Activated naive CD8-positive, alpha-beta T cell treated with anti-CD3 and anti-CD28 coated beads, Interleukin-2, amount 50 U/mL, for 24 hours (primary cell): Measurements from ENCODE around the gene BIVM.

Experiments
- ATAC-seq: fragments of 150-1000 bp; cut with Tn5 transposase; one replicate; pipeline ENCODE4 v1.10.0; 2021
- DNase-seq: peaks from one replicate; pipeline ENCODE4 v3.0.0; 2021
- H3K27ac Mint-ChIP-seq: one replicate; pipeline ENCODE4 v1.8.0; 2021; ENCODE audit warnings: mild to moderate bottlenecking, mixed read lengths
- H3K27me3 Mint-ChIP-seq: one replicate; pipeline ENCODE4 v1.8.0; 2021; ENCODE audit warnings: mixed read lengths
- H3K36me3 Mint-ChIP-seq: one replicate; pipeline ENCODE4 v1.8.0; 2021; ENCODE audit warnings: low read depth, mixed read lengths
- H3K4me1 Mint-ChIP-seq: one replicate; pipeline ENCODE4 v1.8.0; 2021; ENCODE audit warnings: mixed read lengths
- H3K4me3 Mint-ChIP-seq: one replicate; pipeline ENCODE4 v1.8.0; 2021; ENCODE audit warnings: mild to moderate bottlenecking, moderate library complexity, mixed read lengths
- H3K9me3 Mint-ChIP-seq: one replicate; pipeline ENCODE4 v1.8.0; 2021; ENCODE audit warnings: mixed read lengths

BIVM gene

DNA sequence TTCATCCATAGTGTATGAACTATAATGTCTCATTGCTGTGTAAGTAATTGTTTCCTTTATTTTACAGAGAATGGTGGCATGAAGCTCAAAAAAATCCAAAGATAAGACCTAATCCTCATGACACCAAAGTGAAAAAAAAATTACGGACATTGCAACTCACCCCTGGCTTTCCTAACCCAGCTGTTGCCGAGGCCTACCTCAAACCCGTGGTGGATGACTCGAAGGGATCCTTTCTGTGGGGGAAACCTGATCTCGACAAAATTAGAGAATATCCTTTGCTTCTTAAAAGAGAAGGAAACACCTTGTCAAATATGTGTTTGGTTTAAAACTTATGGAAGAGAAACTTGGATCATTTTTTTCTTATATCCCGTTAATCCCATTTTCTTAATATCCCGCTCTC lies 73.2 kb downstream of the BIVM start:
- ATAC-seq (no peak), DNase-seq (no peak)
- no peak overlapping the region for H3K4me3 Mint-ChIP-seq
- peak overlapping the region; percentile 58 for H3K27ac Mint-ChIP-seq
- H3K27me3 Mint-ChIP-seq = no peaks in the 10 kb centered on the region
- H3K4me1 Mint-ChIP-seq = peaks cover 33% of the 10 kb centered on the region
- peaks cover 57% of the 10 kb centered on the region for H3K36me3 Mint-ChIP-seq
- H3K9me3 Mint-ChIP-seq = no peaks in the 10 kb centered on the region

DNA sequence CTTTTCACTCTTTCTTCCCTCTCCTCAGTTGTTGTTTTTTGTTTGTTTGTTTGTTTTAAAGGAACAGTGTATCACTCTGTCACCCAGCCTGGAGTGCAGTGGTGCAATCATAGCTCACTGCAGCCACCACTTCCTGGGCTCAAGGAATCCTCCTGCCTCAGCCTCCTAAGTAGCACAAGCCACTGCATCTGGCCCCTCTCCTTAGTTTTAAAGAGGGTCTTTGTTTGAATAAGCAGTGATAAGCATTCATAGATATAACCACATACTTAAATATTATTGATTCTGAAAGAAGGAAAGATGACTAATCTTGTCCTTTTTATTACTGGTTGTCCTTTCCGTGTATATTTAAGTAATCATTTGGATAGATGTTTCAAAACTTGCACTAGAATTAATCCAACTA lies 73.6 kb downstream of the BIVM start:
- ATAC-seq = peak; percentile 29
- H3K4me3 Mint-ChIP-seq = no peak overlapping the region
- H3K9me3 Mint-ChIP-seq = no peaks in the 10 kb centered on the region
- H3K27me3 Mint-ChIP-seq = no peaks in the 10 kb centered on the region
- H3K4me1 Mint-ChIP-seq = peaks cover 33% of the 10 kb centered on the region
- peak overlapping the region; percentile 59 for H3K27ac Mint-ChIP-seq
- DNase-seq = no peak
- H3K36me3 Mint-ChIP-seq = peaks cover 54% of the 10 kb centered on the region

DNA sequence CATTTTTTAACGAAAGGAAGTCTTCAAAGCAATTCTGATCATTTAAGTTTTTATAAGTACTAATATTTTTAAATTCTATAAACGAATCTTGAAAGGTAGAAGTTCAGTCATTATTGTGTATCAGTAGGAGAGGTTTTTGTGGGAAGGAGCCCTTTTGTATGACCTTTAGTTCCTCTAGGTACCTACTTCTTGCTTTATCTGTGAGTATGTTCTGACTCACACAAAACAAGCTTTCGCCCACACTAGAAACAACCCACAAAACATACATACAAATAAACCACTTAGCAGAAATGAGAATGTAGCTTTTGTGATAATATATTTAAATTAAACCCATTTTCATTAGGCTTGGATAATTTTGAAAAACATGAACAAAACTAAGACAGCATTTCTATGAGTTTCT lies 74.7 kb downstream of the BIVM start:
- Mint-ChIP-seq H3K4me3 (no peak overlapping the region), H3K27ac (no peak overlapping the region), H3K9me3 (no peaks in the 10 kb centered on the region), H3K27me3 (no peaks in the 10 kb centered on the region), H3K36me3 (peaks cover 50% of the 10 kb centered on the region), H3K4me1 (peaks cover 33% of the 10 kb centered on the region)
- ATAC-seq = peak; percentile 82
- DNase-seq = no peak

DNA sequence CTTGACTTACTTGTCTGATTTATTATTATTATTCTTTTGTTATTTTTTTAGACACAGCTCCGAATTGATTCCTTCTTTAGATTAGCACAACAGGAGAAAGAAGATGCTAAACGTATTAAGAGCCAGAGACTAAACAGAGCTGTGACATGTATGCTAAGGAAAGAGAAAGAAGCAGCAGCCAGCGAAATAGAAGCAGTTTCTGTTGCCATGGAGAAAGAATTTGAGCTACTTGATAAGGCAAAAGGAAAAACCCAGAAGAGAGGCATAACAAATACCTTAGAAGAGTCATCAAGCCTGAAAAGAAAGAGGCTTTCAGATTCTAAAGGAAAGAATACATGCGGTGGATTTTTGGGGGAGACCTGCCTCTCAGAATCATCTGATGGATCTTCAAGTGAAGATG lies 76.3 kb downstream of the BIVM start:
- Mint-ChIP-seq H3K4me1 (peaks cover 27% of the 10 kb centered on the region), H3K36me3 (peaks cover 40% of the 10 kb centered on the region), H3K4me3 (no peak overlapping the region), H3K27ac (no peak overlapping the region), H3K27me3 (no peaks in the 10 kb centered on the region), H3K9me3 (no peaks in the 10 kb centered on the region)
- DNase-seq (no peak), ATAC-seq (no peak)

DNA sequence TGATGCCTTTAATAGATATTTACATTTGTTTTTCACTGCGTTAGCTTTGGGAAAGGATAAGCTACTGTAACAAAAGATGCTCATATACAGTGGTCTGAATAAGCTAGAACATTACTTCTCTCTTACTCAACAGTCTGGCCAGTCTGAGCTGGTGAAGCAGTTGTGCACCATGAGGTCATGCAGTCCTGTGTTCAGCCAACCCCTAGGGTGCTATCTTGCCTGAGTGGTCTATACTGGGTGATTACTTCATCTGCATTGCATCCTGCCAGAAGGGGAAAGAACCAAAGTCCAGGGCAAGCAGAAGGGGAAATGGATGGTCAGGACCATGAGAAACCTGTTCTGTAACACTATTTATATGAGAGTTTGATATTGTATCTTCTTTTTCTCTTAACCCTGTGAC lies 78.4 kb downstream of the BIVM start:
- Mint-ChIP-seq H3K9me3 (no peaks in the 10 kb centered on the region), H3K27me3 (no peaks in the 10 kb centered on the region), H3K4me3 (no peak overlapping the region), H3K4me1 (peaks cover 16% of the 10 kb centered on the region), H3K36me3 (peaks cover 32% of the 10 kb centered on the region), H3K27ac (no peak overlapping the region)
- DNase-seq (no peak), ATAC-seq (no peak)

- DNase-seq (no peak), ATAC-seq (no peak)
- Mint-ChIP-seq H3K4me1 (peaks cover 5% of the 10 kb centered on the region), H3K9me3 (no peaks in the 10 kb centered on the region), H3K36me3 (peaks cover 22% of the 10 kb centered on the region), H3K4me3 (no peak overlapping the region), H3K27me3 (no peaks in the 10 kb centered on the region), H3K27ac (no peak overlapping the region)
Measured at GRCh38 chr13:102878481-102878880, 79.6 kb downstream of the BIVM start.

GRCh38 chr13:102879793-102880499 lies 81.0 kb downstream of the BIVM start:
- Mint-ChIP-seq H3K9me3 (no peaks in the 10 kb centered on the region), H3K27me3 (no peaks in the 10 kb centered on the region), H3K4me1 (no peaks in the 10 kb centered on the region), H3K36me3 (peaks cover 16% of the 10 kb centered on the region), H3K4me3 (no peak overlapping the region), H3K27ac (peak overlapping the region; percentile 17)
- ATAC-seq = no peak
- no peak for DNase-seq

DNA sequence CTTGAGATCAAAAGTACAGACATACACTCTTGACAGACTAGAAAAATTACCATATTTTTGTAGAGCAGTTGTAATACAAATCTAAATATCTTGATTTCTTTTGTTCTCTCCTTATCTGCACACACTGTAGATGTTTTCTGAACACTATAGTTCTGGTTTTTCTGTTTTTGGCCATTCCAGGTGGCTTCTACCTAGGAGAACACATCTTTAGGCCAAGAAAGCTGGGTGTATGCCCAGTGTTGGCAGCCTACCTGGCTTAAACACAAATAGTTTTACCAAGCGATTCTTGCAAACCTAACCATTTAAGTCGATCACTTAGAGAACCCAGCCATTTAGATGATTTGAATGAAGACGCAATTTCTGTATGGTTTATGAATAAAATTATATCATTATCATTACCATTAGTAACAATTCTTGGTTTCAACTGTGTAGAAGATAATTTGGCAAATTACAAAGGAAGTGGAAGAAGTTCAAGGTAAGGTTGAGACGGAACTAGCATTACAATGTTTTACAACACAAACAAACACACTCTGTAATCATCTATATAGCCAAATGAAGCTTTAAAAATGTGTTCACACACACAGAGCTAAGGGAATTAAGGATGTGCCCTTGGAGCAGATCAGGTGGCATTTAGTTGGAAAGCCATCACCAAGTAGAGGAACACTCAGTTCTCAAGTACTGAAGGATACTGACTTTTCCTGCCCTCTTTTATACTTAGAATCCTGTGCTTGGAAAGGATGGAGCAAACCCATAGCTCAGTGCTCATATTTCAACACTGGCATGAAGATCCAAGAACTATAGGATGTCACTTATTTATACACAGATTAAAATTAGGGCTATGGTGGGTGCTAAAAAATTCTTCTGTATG lies 83.1 kb downstream of the BIVM start:
- peaks cover 2% of the 10 kb centered on the region for H3K36me3 Mint-ChIP-seq
- DNase-seq = no peak
- no peaks in the 10 kb centered on the region for H3K4me1 Mint-ChIP-seq
- H3K4me3 Mint-ChIP-seq = no peak overlapping the region
- no peak overlapping the region for H3K27ac Mint-ChIP-seq
- no peak for ATAC-seq
- H3K9me3 Mint-ChIP-seq = no peaks in the 10 kb centered on the region
- H3K27me3 Mint-ChIP-seq = no peaks in the 10 kb centered on the region
